Activated naive CD8-positive, alpha-beta T cell treated with anti-CD3 and anti-CD28 coated beads, Interleukin-2, amount 50 U/mL, for 16 hours (primary cell): ENCODE measurements around the gene ARHGEF19.
"Not testable (repeated sequence)": the region's sequence is repeated elsewhere in the genome, so short reads cannot be mapped to it uniquely, and the experiment has no call there.

Experiments
- DNase-seq: peaks from one replicate; pipeline ENCODE4 v3.0.0-alpha.2; 2020; ENCODE audit warnings: low read depth, low spot score

The ARHGEF19 gene

GRCh38 chr1:16167331-16168143 is 44.9 kb downstream of the ARHGEF19 start:
- DNase-seq = peak; percentile 20

DNA sequence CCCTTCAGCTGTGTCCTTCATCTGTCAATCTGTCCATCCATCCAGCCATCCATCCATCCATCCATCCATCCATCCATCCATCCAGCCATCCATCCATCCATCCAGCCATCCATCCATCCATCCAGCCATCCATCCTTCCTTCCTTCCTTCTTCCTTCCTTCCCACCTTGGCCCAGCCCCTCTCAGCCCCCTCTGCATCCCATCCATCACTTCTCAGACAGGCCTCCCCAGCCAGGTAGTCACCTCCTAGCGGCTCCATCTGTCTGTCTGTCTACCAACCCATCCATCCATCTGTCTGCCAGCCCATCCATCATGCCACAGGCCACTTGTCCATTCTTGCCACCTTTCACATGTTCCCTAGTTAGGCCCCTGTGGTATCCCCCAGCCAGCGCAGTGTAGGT is 46.3 kb downstream of the ARHGEF19 start:
- no peak for DNase-seq

GRCh38 chr1:16165548-16165947 is 46.9 kb downstream of the ARHGEF19 start:
- no peak for DNase-seq

DNA sequence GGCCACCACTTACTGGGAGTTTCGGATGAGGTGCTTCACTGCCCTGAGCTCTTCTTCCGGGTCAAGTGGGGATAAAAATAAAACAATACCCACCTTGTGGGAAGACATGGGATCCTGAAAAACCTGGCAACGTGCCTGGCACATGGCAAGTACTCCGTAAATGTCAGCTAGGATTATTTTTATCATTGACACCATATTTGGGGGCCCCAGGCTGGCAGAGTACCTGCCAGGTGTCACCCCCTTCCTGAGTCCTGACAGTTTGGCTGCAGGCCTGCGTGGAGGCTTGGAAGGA is 47.4 kb downstream of the ARHGEF19 start:
- no peak for DNase-seq

- no peak for DNase-seq
Observed at GRCh38 chr1:16164213-16165072, 48.0 kb downstream of the ARHGEF19 start.

DNA sequence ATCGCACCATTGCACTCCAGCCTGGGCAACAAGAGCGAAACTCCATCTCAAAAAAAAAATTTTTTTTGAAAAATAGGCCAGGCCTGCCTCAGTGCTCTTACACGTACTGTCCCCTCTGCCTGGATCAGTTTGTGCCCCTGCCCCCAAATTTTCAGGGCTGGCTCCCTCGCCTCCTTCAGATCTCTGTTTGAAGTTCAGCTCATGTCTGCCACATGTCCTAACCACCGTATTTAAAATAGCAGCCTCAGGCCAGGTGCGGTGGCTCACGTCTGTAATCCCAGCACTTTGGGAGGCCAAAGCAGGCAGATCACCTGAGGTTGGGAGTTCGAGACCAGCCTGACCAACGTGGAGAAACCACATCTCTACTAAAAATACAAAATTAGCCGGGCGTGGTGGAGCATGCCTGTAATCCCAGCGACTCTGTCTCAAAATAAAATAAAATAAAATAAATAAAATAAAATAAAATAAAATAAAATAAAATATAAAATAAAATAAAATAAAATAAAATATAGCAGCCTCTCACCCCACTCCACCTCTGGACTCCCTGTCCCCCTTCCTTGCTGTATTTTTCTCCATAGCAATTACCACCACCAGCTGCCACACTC is 48.7 kb downstream of the ARHGEF19 start:
- not testable (repeated sequence) for DNase-seq

DNA sequence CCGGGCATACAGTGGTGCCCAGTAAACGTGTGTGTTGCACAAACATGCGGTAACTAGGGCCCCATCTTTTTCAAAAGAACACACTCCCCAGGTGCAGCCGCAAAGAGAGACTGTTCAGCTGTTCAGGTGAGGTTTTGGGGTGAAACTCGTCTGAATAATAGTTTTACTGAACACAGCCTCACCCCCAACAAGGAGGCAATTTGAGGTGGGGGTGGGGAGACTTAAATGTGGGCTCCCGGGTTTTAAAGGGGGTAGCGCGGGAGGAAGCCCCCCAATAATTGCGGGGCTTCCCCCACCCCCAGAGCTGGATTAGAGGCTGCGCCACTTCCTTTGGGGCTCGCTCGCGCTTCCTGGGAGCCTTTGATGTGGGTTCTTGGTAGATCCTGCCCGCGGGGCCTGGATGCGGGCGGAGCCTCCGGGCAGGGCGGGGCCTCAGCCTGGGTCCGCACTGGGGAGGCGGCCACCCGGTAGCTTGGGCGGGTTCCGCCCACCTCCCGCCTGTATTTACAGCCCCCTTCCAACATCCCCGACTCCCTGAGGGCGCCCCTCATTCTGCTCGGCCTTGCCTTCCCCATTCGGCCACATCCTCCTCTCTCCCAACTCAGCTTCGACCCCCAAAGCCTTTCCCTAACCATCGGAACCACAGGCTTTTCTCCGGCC is 50.2 kb downstream of the ARHGEF19 start:
- no peak for DNase-seq

DNA sequence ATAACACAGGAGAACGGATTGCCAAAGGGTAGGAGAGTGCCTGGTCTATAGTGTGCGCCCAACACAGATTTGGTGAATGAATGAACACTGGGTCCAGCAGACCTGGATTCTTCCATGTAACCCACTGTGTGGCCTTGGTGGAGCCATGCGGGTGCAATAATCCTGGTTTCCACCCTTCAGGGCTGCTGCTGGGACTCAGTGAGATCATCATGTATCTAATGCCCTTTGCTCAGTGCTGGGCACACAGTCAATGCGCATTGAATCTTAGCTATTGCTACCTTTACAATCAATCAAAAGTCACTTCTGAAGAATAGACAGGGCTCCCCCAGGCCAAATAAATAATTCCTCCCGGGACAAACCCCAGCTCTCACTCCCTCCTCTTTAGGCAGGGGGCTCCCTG is 50.7 kb downstream of the ARHGEF19 start:
- no peak for DNase-seq

DNA sequence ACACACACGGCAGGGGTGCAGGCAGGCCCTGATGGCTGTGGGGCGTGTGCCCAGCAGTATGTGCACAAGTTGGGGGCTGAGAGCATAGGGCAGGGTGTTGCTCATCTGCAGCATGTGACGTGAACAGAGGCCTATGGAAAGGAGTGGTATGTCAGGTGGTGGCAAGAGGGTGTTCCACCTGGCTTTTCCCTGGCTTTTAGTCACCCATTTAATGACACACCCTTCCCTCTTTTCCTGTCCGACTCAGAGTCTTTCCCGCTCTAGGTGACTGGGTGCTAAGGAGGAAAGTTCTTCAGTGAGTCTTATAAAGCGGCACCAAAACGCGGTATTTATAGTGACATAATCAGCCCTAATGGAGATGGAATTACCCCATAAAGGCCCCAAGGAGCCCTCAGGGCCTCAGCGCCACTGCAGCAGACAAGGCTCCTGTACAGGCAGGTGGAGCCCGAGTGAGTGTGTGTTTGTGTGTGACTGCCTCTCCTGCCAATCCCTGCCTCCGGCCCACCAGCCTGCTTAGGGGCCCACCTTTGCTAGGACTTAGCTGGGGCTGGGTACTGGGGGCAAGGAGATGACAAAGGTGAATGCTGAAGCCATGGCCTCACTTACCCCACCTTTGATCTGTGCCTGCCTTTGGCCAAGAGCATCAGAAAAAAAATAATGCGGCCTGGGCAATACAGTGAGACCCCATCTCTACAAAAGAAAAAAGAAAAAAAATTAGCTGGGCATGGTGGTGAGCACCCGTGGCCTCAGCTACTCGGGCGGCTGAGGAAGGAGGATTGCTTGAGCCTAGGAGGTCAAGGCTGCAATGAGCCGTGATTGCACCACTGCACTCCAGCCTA is 53.2 kb downstream of the ARHGEF19 start:
- DNase-seq = no peak

DNA sequence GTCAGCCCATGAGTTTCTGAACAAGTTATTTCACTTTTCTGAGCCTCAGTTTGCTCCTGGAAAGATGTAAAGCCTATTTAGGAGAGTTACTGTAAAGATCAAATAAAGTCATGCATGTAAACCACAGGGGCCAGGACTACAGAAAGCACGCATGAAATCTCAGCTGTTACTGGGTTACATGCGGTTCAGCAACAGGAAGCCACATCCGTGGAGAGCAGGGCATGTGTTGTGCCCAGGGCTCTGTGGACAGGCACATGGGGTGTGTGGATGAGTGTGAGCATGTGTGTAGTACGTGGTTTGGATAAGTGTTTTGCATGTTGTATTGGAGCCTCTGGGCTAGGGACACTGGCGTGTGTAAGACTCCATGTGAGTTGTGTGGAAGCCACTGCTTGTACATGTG is 54.4 kb downstream of the ARHGEF19 start:
- no peak for DNase-seq

DNA sequence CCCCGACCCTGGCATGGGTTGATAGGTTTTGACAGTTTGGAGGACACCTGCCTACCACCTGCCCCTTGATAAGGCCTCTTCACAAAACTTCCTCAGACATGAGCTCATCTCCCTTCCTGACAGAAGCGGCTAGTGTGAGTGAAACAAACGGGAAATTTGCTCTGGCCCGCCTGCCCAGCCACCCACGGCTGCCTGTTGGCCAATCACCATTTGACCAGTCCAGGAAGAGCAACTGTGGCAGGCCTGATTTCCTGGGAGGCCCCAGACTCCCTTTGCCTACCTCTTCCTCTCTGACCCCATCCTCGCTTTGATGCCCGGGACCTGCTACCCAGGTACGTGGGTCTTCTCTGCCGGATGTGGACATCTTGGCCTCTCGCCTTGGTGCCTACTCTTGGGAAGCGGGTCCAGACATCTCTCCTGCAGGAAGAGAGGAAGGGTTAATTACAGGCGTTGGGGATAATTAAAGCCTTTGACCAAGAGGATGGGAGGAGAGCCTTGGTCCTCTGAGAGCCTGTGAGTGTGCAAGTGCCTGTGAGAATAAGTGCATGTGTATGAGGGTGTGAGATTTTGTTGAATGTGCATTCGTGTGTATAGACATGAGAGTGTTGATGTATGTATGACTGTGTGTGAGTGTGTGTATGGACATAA is 55.5 kb downstream of the ARHGEF19 start:
- no peak for DNase-seq

GRCh38 chr1:16155537-16156410 is 56.7 kb downstream of the ARHGEF19 start, which contains the start of gene EPHA2:
Gene EPHA2, minus strand, starts transcription at chr1:16156069. Its CDS starts 137 bp downstream, at chr1:16155932.
- DNase-seq = no peak

- no peak for DNase-seq
Observed at GRCh38 chr1:16153999-16154673, 58.3 kb downstream of the ARHGEF19 start.

- DNase-seq = no peak
Observed at GRCh38 chr1:16153096-16153998, 59.1 kb downstream of the ARHGEF19 start.

GRCh38 chr1:16152481-16153087 is 59.9 kb downstream of the ARHGEF19 start:
- no peak for DNase-seq

GRCh38 chr1:16151995-16152384 is 60.5 kb downstream of the ARHGEF19 start:
- no peak for DNase-seq

DNA sequence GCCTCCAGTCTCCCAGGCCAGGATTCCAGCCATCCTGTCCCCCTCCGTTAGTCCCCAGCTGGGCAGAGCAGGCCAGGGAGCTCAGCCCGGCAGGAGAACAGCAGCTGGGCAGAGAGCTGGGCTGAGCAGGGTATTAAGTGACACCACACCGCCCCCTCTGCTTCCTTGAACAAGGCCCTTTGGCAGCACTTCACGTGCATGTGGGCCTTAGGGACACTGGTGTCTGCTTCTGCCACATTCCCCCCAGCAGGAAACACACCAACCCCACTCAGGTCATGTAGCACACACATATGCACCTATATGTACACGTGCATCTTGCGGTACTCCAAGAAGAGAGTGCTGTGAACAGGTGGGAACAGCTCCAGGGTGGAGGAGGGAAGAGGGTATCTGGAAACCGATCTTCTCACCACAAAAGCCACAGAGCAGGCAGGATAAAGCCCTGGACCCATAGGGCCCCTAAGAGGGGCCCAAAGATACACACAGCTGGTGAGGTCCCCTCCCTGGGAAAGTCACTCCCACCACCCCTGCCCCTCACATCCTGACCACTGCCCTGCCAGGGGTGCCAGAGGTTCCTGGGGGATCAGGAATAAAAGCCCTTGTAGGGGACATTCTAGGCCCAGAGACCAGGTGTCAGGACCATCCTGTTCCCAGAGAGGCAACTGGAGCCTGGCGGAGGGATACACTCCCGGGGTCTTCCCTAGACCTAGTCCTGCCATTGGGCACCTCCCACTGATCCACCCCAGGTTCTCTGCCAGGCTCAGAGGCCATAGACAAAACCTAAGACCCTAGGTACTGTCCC is 61.1 kb downstream of the ARHGEF19 start:
- no peak for DNase-seq
